Activated CD4-positive, CD25-positive, alpha-beta regulatory T cell treated with anti-CD3 and anti-CD28 coated beads, Interleukin-2, amount 50 U/mL, for 16 hours (primary cell): ENCODE measurements around the gene AP3B1.
"Not testable (repeated sequence)": the region's sequence is repeated elsewhere in the genome, so short reads cannot be mapped to it uniquely, and the experiment has no call there.

ENCODE experiments used
- DNase-seq: peaks from one replicate; pipeline ENCODE4 v3.0.0-alpha.2; 2020; ENCODE audit warnings: low read depth, low spot score

The AP3B1 gene

DNA sequence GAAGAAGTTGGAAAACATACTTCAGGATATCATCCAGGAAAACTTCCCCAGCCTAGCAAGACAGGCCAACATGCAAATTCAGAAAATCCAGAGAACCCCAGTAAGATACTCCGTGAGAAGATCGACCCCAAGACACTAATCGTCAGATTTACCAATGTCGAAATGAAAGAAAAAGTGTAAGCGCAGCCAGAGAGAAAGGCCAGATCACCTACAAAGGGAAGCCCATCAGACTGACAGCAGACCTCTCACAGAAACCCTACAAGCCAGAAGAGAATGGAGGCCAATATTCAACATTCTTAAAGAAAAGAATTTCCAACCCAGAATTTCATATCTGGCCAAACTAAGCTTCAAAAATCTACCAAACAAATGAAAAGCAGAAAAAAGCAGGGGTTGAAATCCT, 227.8 kb downstream of the AP3B1 start:
- not testable (repeated sequence) for DNase-seq

DNA sequence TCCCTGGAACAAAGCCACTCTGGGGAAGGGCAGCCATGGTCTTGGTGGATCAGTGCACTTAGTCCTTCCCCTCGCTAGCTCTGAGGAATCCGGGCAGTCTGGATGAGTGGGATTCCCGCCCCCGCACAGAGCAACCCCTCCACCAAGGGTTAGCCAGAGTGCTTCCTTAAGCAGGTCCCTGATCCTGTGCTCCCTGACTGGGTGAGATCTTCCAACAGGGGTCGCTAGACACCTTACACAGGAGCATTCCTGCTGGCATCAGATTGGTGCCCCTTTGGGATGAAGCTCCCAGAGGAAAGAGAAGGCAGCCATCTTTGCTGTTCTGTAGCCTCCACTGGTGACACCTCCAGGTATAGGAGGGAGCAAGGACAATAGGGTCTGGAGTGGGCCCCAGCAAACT, 228.8 kb downstream of the AP3B1 start:
- no peak for DNase-seq

DNA sequence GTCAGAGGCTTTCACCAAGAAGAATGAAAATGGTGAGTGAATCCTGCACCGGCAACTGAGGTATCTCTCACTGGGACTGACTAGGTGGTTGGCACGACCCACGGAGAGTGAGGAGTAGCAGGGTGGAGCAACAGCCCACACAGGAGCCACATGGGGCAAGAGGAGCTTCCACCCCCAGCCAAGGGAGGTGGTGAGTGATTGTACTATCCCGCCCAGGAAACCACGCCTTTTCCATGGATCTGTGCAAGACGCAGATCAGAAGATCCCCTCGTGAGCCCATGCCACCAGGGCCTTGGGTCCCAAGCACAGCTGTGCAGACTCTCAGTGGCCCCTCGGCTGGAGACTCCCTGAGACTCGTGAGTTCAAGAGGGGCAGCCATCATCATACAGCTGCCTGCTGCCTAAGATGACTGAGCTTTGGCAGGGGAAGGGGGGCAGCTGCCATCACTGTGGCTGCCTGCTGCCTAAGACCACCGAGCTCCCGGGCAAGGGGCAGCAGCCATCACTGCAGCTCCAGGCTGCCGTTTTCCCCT, 229.5 kb downstream of the AP3B1 start:
- DNase-seq, result no peak

DNA sequence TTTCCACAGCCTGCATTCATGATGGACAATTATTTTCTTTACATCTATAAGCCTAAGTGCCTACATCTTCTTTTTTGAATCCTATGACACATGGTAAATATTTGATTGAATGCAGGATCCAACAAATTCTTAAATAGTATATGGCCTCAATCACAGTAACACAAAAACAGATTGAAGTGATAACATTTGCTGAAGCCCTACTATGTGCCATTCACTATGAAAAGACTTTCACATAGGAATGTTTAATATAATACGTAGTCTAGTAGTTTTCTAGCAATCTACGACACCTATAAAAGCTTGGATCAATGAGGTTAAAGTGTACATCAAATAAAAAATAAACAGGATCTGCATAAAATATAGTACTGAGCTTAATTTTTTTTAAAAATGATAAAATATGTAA, 231.0 kb downstream of the AP3B1 start:
- no peak for DNase-seq

DNA sequence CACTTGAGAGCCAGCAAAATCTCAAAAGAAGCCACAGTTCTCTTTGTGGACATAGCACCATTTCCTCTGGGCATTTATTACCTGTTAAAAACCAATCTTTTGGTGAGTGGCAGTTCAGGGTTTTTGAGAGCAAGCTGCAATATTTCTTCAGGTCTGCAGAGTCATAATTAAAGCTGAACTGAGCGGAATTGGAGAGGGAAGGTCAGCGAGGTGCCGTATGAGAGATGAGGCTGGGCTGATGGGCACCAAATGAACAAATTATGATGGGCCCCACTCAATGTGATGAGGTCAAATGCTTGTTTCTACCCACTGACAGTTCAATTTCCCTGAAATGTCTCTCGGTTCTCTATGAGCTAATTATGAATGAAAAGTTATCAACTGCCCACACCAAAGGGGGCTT, 231.9 kb downstream of the AP3B1 start:
- no peak for DNase-seq

DNA sequence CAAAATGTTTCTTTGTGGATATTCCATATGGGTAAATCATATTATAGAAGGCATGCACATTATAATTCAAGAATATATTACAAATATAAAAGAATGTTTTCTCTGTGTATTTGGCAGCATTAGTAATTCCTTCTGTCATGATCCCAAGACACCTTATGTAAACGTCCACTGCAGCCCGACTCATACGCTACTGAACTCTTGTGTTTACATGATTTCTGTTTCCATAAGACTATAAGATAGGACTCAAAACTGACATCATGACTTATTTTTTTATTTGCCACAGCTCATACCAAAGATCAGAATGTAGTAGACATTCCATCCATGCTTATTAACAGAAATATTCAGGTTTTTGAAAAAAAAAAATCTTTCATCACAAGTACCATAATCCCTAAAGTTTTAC, 234.1 kb downstream of the AP3B1 start:
- DNase-seq, result no peak

DNA sequence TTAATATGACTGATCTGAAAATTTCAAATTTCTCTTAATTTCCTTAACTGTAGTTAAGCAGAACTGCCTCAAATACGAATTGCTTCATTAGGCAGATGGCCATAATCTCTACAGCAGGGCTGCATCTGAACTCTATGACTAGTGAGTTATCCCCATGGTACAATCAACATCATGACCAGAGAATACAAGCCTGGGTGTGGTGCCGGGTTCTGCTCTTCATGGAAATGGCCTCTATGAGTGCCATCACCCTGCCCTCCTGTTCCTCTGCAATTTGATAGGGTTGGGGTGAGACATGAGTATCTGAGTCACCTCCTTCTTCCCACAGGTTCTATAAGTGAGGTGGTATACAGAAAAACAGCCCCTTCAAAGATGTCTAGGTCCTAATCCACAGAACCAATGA, 235.9 kb downstream of the AP3B1 start:
- DNase-seq, result no peak

DNA sequence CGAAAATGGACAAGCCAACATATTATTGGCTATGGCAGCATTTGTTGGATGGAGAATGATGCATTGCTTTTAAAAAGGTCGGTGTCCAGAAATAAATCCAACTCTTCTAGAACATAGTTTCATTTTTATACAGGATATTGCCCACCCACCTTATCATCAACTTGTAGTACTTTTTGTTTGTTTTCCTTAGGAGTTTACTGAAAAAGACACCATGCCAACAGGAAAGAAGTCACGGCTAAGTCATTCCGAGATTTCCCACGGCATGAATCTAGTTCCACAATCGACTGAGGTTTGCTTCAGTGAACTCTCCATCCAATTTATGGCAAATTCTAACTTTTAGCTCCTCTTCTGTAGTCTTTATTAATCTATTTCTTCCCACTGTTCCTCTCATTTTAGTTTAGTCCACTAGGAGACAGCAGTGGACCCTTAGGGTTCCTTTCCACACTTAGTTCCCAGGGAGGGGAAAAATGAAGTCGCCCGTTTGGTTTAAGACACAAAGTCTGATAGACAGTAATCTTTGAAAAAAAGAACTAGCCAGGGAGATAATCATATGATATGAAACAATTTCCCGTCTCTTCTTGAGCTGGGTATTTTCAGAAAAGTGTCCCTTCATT, 237.5 kb downstream of the AP3B1 start:
- no peak for DNase-seq

DNA sequence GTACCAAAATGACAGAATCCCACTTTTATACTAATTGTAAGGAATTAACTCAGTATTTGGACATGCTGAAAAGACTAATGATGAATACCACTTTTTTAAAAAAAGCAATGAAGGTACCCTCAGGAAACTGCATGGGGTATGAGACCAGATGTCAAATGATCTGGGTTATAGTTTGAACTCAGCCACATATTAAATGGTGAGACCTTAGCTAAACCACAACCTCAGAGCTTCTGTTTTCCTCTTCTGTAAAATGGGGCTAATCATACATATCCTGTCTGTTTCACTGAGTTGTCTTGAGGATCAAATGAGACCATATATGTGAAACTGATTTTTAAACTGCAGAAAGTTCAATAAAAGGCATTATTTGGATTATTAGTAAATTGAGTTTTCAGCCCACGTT, 238.4 kb downstream of the AP3B1 start:
- DNase-seq, result no peak

DNA sequence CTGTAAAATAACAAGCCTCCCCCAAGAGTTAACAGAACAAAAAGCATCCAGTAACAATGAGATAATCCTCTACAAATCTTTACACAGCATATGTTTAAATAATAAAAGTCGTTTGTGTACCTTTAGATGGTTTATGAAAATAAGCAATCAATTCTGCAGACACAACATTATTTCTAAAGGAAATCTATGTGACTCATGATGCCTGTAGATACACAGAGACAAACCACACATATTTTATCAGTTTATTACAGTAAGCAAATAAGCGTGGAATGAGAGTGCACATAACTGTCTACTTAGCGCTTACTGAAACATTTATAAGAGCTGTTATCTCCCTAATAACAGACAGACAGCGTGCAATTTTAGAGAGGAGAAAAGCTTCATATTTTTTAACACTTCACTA, 243.6 kb downstream of the AP3B1 start:
- DNase-seq, result no peak

DNA sequence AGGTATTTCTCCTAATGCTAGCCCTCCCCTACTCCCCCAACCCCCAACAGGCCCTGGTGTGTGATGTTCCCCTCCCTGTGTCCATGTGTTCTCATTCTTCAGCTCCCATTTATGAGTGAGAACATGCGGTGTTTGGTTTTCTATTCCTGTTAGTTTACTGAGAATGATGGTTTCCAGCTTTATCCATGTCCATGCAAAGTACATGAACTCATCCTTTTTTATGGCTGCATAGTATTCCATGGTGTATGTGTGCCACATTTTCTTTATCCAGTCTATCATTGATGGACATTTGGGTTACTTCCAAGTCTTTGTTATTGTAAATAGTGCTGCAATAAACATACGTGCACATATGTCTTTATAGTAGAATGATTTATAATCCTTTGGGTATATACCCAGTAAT, 247.7 kb downstream of the AP3B1 start:
- DNase-seq, result not testable (repeated sequence)

DNA sequence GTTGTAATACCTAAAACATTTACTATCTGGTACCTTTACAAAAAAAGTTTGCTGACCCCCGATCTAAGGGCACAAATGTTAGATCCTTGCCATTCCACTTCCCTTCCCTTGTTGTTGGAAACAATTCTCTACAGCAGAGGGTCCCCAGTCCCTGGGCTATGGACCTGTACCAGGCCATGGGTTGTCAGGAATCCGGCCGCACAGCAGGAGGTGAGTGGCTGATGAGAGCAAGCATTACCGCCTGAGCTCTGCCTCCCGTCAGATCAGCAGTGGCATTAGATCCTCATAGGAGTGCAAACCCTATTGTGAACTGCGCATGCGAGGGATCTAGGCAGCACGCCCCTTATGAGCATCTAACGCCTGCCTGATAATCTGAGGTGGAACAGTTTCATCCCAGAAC, 248.5 kb downstream of the AP3B1 start:
- DNase-seq, result no peak

DNA sequence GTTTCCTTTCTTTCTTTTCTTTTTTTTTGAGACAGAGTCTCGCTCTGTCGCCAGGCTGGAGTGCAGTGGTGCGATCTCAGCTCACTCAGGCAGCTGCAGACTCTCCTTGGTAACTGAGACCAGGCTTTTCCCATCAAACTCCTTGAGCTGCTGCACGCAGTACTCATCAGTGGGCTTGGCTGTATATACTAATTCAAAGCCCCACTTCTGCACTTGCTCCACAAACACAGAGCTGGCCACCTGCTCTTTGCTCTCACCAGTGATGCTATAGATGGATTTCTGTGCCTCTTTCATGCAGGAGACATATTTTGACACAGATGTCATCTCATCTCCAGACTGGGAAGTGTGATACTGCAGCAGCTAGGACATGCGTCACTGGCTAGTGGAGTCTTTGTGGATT, 252.7 kb downstream of the AP3B1 start:
- no peak for DNase-seq

DNA sequence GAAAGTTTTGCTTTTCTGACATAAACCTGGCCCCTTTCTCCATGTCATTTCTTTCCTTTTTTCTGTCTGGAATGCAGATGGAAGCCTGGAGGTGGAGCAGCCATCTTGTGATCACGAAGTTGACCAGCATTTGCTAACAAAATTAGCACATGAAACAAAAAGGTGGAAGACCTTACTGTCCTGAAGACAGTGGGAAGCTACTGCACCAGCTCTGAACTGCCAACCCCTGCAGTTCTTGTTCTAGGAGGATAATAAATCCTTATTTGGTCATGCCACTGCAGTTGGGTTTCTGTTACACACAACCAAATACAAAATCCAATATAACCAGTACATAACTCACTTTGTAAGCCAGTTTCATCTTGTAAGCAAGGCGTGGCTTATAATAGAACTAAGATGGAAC, 269.0 kb downstream of the AP3B1 start:
- DNase-seq, result no peak

DNA sequence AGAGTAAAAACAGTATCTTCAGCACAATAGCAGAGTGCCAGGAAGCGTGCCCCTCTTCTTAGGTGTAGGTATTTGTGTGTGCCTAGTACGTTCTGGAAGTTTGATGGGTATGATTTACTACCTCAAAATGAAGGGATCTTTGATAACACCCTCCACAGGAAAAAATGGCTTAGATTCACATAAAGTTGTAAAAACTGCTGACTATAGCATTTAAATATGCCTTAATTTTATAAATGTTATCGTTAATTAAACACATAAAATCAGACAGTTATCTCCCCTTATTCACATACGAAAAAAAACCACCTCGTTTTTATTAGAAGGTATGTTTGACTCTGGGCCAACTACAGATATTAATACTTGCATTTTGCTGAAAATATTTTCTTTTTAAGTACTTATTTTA, 274.8 kb downstream of the AP3B1 start:
- DNase-seq, result no peak

DNA sequence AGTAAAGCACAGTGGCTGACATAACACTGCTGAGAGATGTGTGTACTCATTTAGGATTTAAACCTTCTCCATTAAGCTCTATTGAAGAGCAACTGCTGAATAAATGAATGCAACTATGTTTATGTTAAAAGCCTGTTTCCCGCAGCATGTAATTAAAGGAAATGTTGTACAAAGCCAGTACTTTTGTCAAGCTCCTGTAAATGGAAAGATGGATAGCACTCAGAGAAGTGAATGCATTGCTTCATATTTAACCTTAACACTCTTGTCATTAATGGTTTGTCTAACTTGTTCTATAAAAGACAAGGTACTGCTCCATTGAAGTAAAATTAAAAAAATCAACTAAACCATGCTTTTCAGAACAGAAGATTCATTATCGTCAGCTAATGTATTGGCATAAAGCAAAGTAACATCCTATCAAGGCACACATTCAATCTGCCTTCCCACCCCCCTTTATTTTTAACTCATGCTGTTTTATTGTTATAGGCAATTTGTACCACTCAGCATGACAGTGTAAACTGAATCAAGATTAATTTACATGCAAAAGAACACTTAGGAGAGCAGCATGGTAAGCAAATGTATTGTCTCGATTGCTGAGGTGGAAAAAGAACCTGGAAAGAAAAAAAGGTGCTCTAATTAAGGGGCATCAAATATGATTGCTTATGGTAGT, 277.5 kb downstream of the AP3B1 start:
- DNase-seq, result no peak

DNA sequence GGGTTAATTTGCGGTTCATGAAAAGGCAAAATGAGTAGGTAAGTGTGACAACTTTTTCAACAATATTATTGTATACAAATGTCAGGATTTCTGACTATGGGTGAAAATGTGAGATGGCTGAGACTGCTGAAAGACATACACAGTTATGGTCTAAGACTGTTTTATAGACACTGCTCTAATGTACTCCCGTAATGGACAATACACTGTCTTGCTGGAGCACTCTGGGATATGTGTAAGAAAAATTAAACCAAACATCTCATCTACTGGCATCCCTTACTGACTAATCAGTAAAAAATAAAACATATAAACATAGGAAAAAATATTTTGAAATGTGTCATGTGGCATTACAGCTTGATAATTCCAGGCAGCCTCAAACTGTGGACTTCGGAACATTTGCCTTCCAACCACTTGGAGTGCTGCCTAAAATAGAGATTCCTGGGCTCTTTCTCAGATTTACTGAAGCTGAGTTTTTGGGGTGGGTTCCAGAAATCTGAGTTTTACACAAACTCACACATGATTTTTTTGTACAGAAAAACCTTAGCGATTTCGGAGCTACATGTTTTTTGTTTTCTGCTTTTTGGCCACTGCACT, 284.5 kb downstream of the AP3B1 start:
- DNase-seq, result no peak

DNA sequence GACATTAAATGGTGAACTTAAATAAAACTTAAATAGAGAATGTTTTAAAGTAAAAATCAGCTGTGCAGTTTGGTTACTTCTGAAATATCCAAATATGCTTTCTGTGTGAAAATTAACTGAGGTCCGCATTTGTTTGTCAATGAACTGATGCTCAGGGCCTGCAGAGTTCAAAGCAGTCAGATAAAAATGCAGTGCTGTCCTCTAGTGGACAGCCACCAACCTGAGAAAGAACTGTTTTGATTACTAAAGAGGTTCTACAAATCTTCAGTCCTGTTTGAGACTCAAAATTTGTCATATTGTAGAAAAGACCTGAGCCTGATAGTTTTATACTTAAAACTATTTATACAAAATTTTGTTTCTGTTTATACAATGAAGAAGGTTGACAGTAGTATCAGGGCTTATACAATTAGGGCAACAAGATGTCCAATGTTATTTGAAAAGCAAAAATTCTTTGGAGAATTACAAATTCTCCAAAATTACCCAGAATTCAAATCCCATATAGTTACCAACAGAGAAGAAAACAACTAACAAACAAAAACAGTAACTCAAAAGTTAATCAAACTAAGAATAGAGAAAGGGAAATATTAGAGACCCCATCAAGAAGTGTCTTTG, 286.0 kb downstream of the AP3B1 start:
- DNase-seq, result no peak

DNA sequence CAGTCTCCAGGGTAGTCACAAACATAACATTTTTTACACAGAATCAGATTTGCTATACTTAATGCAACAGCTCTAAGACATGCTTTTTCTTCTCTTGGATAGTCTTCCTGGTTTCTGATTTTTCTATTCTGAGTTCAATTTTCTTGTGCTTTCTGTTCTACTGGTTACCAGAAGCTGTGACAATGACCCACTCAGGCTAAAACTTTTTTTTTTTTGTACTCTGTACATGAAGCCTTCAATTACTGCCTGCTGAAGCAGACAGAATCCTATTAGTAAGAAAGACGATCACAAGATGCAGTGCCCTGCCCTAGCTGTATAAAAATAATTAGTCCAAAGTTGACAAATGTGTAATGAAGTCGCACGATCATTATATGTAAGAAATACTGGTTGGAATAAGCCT, 287.3 kb downstream of the AP3B1 start:
- DNase-seq, result no peak

DNA sequence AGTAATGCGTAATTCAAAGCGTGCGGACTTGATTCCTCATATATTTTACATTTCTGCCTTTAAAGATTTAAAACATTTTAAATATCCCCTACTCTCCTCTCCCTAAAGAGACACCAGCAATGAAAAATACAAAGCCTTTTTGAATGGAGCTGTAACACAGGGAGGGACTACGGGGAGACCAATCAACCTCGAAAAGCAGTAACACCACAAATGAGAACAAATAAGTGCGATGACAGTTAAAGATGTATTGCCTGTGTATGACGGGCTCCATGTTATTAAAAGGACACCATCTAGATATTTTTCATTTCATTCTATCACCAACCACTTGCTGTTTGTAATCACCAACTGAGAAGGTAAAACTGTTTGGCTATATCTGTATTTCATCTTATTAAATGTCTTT, 288.0 kb downstream of the AP3B1 start:
- DNase-seq, result no peak

DNA sequence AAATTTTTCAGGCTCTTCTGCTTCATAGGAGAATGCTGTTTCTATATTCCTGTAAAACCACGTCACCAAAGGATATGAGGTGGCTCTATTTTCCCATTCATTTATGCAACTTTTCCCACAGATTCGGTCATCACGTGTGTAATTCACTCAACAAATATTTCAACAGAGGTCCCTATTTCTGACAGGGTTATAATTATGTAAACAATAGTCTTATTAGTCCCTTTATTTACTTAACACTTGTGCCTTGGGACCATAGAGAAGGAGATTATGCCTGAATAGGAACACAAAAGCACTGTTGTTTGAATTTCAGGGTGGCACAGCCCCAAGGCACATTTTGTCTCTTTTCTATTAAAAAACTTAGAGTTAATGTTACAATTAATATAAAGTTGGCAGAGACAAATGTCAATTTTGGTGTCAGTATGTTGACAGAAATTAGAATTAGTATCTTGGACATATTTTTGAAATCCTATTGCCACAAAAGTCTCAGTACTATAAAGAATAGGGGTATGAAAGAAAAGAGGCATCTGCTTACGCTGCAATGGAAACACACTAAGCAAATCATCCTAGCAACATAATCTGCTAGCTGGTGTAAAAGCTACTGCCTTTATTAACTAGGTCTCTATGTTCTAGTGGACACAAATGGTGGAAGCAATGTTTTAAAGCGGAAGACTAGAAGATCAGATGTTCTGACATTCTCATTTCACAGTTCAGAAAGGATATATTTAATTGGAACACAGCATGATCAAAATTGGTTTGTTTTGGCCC, 289.3 kb downstream of the AP3B1 start:
- no peak for DNase-seq

DNA sequence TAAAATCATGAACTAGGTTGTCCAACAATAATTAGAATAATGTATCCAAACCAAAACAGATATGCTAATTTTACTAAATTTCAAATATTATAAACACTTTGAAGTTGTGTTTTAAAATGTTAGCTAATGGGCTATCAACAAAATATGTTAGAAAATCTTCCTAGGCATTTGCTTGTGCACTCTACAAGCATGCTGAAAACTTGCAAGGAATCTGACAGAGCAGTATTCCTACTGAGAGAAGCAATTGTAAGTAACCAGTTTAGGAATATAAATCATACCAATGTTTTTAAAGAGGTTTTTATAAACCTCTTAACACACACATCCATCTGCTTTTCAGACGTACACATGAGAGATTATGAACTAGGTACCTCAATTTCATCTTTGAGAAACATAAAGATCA, 289.9 kb downstream of the AP3B1 start:
- no peak for DNase-seq
